Mucosa of rectum (tissue), 2 donors: Measurements from ENCODE around the gene SCARB1.

Experiments
- H3K27ac ChIP-seq, 2 donors: one replicate each; pipeline ENCODE4 v1.7.0; 2013; ENCODE audit warnings: inconsistent platforms in 2 of 2, low read depth in 2 of 2, low read length in 2 of 2
- H3K27me3 ChIP-seq, 2 donors: one replicate each; pipeline ENCODE4 v1.7.0; 2013; ENCODE audit warnings: low read length in 2 of 2; ENCODE audit not compliant: control insufficient read depth in 2 of 2, insufficient read depth in 2 of 2
- H3K36me3 ChIP-seq, 2 donors: one replicate each; pipeline ENCODE4 v1.7.0; 2013; ENCODE audit warnings: low read length in 2 of 2; ENCODE audit not compliant: control insufficient read depth in 2 of 2, insufficient read depth in 2 of 2
- H3K4me1 ChIP-seq, 2 donors: one replicate each; pipeline ENCODE4 v1.7.0; 2013; ENCODE audit warnings: low read length in 2 of 2, mild to moderate bottlenecking in 1 of 2; ENCODE audit not compliant: control insufficient read depth in 2 of 2, insufficient read depth in 2 of 2
- H3K4me3 ChIP-seq, 2 donors: one replicate each; pipeline ENCODE4 v1.7.0; 2013; ENCODE audit warnings: low read length in 2 of 2
- H3K9ac ChIP-seq, 2 donors: one replicate each; pipeline ENCODE4 v1.7.0; 2013; ENCODE audit warnings: low read length in 2 of 2, low read depth in 1 of 2, mild to moderate bottlenecking in 1 of 2
- H3K9me3 ChIP-seq, 2 donors: one replicate each; pipeline ENCODE4 v1.7.0; 2013; ENCODE audit warnings: low read length in 2 of 2; ENCODE audit not compliant: control insufficient read depth in 2 of 2
- donor health status: healthy.
- donor health status: Normal muscosa, but diverticular disease.

The SCARB1 gene

GRCh38 chr12:124745891-124746570 is 117.6 kb downstream of the SCARB1 start:
- peak overlapping the region; percentile 72 to 76 for H3K27ac ChIP-seq
- no peaks in the 10 kb centered on the region for H3K36me3 ChIP-seq
- H3K9ac ChIP-seq: peak overlapping the region; percentile 54 to 65
- H3K27me3 ChIP-seq: no peaks in the 10 kb centered on the region
- peaks cover 17 to 28% of the 10 kb centered on the region in 2 donors for H3K4me1 ChIP-seq
- H3K9me3 ChIP-seq: no peaks in the 10 kb centered on the region
- H3K4me3 ChIP-seq: peak overlapping the region; percentile 30 to 42

GRCh38 chr12:124745465-124745890 is 118.2 kb downstream of the SCARB1 start:
- Histone ChIP-seq H3K9me3 (no peaks in the 10 kb centered on the region), H3K9ac (peak overlapping the region; percentile 2 to 65), H3K27ac (peak overlapping the region; percentile 72 to 76), H3K4me3 (peak overlapping the region in 1 of 2 donors; percentile 30), H3K4me1 (peaks cover 17 to 33% of the 10 kb centered on the region in 2 donors), H3K27me3 (no peaks in the 10 kb centered on the region), H3K36me3 (no peaks in the 10 kb centered on the region)

GRCh38 chr12:124744659-124745464 is 118.8 kb downstream of the SCARB1 start:
- Histone ChIP-seq H3K9ac (no peak overlapping the region), H3K9me3 (peaks cover 0 to 2% of the 10 kb centered on the region in 2 donors), H3K36me3 (no peaks in the 10 kb centered on the region), H3K4me1 (peaks cover 17 to 36% of the 10 kb centered on the region in 2 donors), H3K27ac (peak overlapping the region in 1 of 2 donors; percentile 72), H3K4me3 (no peak overlapping the region), H3K27me3 (no peaks in the 10 kb centered on the region)

- Histone ChIP-seq H3K9me3 (peaks cover 0 to 2% of the 10 kb centered on the region in 2 donors), H3K9ac (no peak overlapping the region), H3K27me3 (no peaks in the 10 kb centered on the region), H3K4me3 (no peak overlapping the region), H3K36me3 (no peaks in the 10 kb centered on the region), H3K27ac (no peak overlapping the region), H3K4me1 (peaks cover 17 to 36% of the 10 kb centered on the region in 2 donors)
Observed at GRCh38 chr12:124744273-124744640, 119.4 kb downstream of the SCARB1 start.

- Histone ChIP-seq H3K9me3 (peaks cover 0 to 2% of the 10 kb centered on the region in 2 donors), H3K4me3 (no peak overlapping the region), H3K4me1 (peaks cover 17 to 36% of the 10 kb centered on the region in 2 donors), H3K27ac (no peak overlapping the region), H3K9ac (no peak overlapping the region), H3K27me3 (no peaks in the 10 kb centered on the region), H3K36me3 (no peaks in the 10 kb centered on the region)
Observed at GRCh38 chr12:124743479-124744272, 120.0 kb downstream of the SCARB1 start.

GRCh38 chr12:124742678-124743077 is 121.0 kb downstream of the SCARB1 start:
- H3K27me3 ChIP-seq: no peaks in the 10 kb centered on the region
- H3K4me3 ChIP-seq: no peak overlapping the region
- H3K36me3 ChIP-seq: no peaks in the 10 kb centered on the region
- peaks cover 16 to 34% of the 10 kb centered on the region in 2 donors for H3K4me1 ChIP-seq
- peak overlapping the region in 1 of 2 donors; percentile 48 for H3K27ac ChIP-seq
- H3K9me3 ChIP-seq: peaks cover 0 to 2% of the 10 kb centered on the region in 2 donors
- H3K9ac ChIP-seq: no peak overlapping the region

- Histone ChIP-seq H3K4me1 (peaks cover 13 to 30% of the 10 kb centered on the region in 2 donors), H3K27ac (peak overlapping the region in 1 of 2 donors; percentile 48)
Observed at GRCh38 chr12:124742111-124742510, 121.6 kb downstream of the SCARB1 start.

GRCh38 chr12:124741211-124741610 is 122.5 kb downstream of the SCARB1 start:
- no peaks in the 10 kb centered on the region for H3K36me3 ChIP-seq
- no peak overlapping the region for H3K4me3 ChIP-seq
- H3K27ac ChIP-seq: no peak overlapping the region
- no peaks in the 10 kb centered on the region for H3K27me3 ChIP-seq
- peaks cover 0 to 2% of the 10 kb centered on the region in 2 donors for H3K9me3 ChIP-seq
- peaks cover 4 to 21% of the 10 kb centered on the region in 2 donors for H3K4me1 ChIP-seq
- no peak overlapping the region for H3K9ac ChIP-seq

More at GRCh38 chr12:124742111-124742510, 121.6 kb downstream of the SCARB1 start:
- Histone ChIP-seq H3K36me3 (no peaks in the 10 kb centered on the region), H3K4me3 (no peak overlapping the region), H3K9ac (no peak overlapping the region), H3K9me3 (peaks cover 0 to 2% of the 10 kb centered on the region in 2 donors), H3K27me3 (no peaks in the 10 kb centered on the region)

GRCh38 chr12:124740691-124741137 is 123.0 kb downstream of the SCARB1 start:
- peaks cover 0 to 2% of the 10 kb centered on the region in 2 donors for H3K9me3 ChIP-seq
- H3K9ac ChIP-seq: peak overlapping the region in 1 of 2 donors; percentile 18
- no peaks in the 10 kb centered on the region for H3K36me3 ChIP-seq
- H3K27ac ChIP-seq: no peak overlapping the region
- H3K4me1 ChIP-seq: peaks cover 2 to 16% of the 10 kb centered on the region in 2 donors
- H3K27me3 ChIP-seq: no peaks in the 10 kb centered on the region
- H3K4me3 ChIP-seq: no peak overlapping the region
